ENCODE results near the gene TMEFF1. TPM values are rescaled to one million over a fixed set of nuclear protein-coding genes. Genes with fewer than 3 reads are reported as not detected.
A peak's percentile ranks its signal among the peaks of the same experiment; 100 is the strongest.

TMEFF1 gene
- total RNA-seq, 6 experiments from 2014 or later: 0.09 to 0.24 TPM; not detected in 4

GRCh38 chr9:100488177-100488576 lies 15.2 kb downstream of the TMEFF1 start:
- no peak for ATAC-seq
- H3K9me3 ChIP-seq: no peaks in the 10 kb centered on the region
- WGBS (ENCODE audit: insufficient coverage, low coverage, low lambda C conversion rate, missing lambda C conversion rate): 93% methylated on average over 1 of the region's 1 CpG

GRCh38 chr9:100489836-100490235 lies 16.9 kb downstream of the TMEFF1 start:
- 95% methylated on average over 4 of the region's 4 CpGs for WGBS (ENCODE audit: insufficient coverage, low coverage, low lambda C conversion rate, missing lambda C conversion rate)
- Histone ChIP-seq H3K27me3 (no peaks in the 10 kb centered on the region), H3K4me3 (no peak overlapping the region), H3K4me1 (no peaks in the 10 kb centered on the region), H3K27ac (no peak overlapping the region), H3K36me3 (no peaks in the 10 kb centered on the region), H3K9me3 (no peaks in the 10 kb centered on the region)
- ATAC-seq (no peak), DNase-seq (no peak)
- TF ChIP-seq POLR2A (IDR thresholded peaks at IDR 0.05): no peak
- TF ChIP-seq CTCF (IDR thresholded peaks at IDR 0.05): no peak
- intact Hi-C loops (cut with DNase I): no loop called here

More at GRCh38 chr9:100488177-100488576, 15.2 kb downstream of the TMEFF1 start:
- no peaks in the 10 kb centered on the region for H3K4me1 ChIP-seq
- H3K27ac ChIP-seq: no peak overlapping the region
- no peaks in the 10 kb centered on the region for H3K36me3 ChIP-seq
- H3K4me3 ChIP-seq: no peak overlapping the region
- H3K27me3 ChIP-seq: no peaks in the 10 kb centered on the region
- no peak for DNase-seq
- intact Hi-C loops (cut with DNase I): no loop called here
- no peak for TF ChIP-seq POLR2A (IDR thresholded peaks at IDR 0.05)
- TF ChIP-seq CTCF (IDR thresholded peaks at IDR 0.05): no peak

- H3K4me1 ChIP-seq: no peaks in the 10 kb centered on the region
- 80% methylated on average over 2 of the region's 2 CpGs for WGBS (ENCODE audit: insufficient coverage, low coverage, low lambda C conversion rate, missing lambda C conversion rate)
- H3K36me3 ChIP-seq: no peaks in the 10 kb centered on the region
- no peak overlapping the region for H3K27ac ChIP-seq
- no peaks in the 10 kb centered on the region for H3K27me3 ChIP-seq
- peak in 1 of 4 donors; percentile 61 for ATAC-seq
- TF ChIP-seq CTCF (IDR thresholded peaks at IDR 0.05): no peak
- no peak for TF ChIP-seq POLR2A (IDR thresholded peaks at IDR 0.05)
- no peak overlapping the region for H3K4me3 ChIP-seq
- H3K9me3 ChIP-seq: no peaks in the 10 kb centered on the region
- DNase-seq: no peak
- intact Hi-C loops (cut with DNase I): no loop called here
Observed at GRCh38 chr9:100492952-100493351, 20.0 kb downstream of the TMEFF1 start.

- Histone ChIP-seq H3K27me3 (no peaks in the 10 kb centered on the region), H3K4me3 (no peak overlapping the region), H3K9me3 (no peaks in the 10 kb centered on the region), H3K27ac (no peak overlapping the region), H3K36me3 (no peaks in the 10 kb centered on the region), H3K4me1 (no peaks in the 10 kb centered on the region)
- no peak for ATAC-seq
- intact Hi-C loops (cut with DNase I): no loop called here
- 84% methylated on average over 5 of the region's 5 CpGs for WGBS (ENCODE audit: insufficient coverage, low coverage, low lambda C conversion rate, missing lambda C conversion rate)
- TF ChIP-seq POLR2A (IDR thresholded peaks at IDR 0.05): no peak
- TF ChIP-seq CTCF (IDR thresholded peaks at IDR 0.05): no peak
- no peak for DNase-seq
Observed at GRCh38 chr9:100498592-100498991, 25.6 kb downstream of the TMEFF1 start.

- Histone ChIP-seq H3K36me3 (no peaks in the 10 kb centered on the region), H3K27me3 (no peaks in the 10 kb centered on the region), H3K27ac (no peak overlapping the region), H3K9me3 (no peaks in the 10 kb centered on the region), H3K4me3 (no peak overlapping the region), H3K4me1 (no peaks in the 10 kb centered on the region)
- TF ChIP-seq POLR2A (IDR thresholded peaks at IDR 0.05) (no peak), CTCF (IDR thresholded peaks at IDR 0.05) (no peak)
- ATAC-seq (no peak), DNase-seq (no peak)
- 68% methylated on average over 4 of the region's 4 CpGs for WGBS (ENCODE audit: insufficient coverage, low coverage, low lambda C conversion rate, missing lambda C conversion rate)
- intact Hi-C loops (cut with DNase I): no loop called here
Observed at GRCh38 chr9:100499460-100499859, 26.5 kb downstream of the TMEFF1 start.

Data from right lobe of liver (tissue), 6 donors.